ENCODE measurements around the gene SKOR1.

Gene SKOR1

DNA sequence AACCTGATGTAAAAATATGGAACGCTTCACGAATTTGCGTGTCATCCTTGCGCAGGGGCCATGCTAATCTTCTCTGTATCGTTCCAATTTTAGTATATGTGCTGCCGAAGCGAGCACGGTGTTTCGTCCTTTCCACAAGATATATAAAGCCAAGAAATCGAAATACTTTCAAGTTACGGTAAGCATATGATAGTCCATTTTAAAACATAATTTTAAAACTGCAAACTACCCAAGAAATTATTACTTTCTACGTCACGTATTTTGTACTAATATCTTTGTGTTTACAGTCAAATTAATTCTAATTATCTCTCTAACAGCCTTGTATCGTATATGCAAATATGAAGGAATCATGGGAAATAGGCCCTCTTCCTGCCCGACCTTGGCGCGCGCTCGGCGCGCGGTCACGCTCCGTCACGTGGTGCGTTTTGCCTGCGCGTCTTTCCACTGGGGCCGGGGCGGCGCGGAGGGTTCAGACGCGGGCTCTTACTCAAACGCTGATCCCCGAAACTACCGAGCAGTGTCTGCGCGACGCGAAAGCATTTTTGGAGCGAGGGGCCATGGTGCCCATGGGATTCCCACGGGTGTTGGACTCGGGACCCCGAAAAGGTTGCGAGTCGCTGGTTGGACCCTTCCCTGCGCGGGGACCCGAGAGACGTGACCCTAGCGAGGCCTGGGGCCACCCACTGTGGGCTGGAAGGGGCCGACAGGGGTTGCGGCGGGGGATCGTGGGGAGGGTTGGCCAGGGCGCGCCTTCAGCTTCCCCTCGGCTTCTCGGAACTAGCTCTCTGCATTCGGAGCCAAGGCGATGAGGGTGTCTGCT lies 14.8 kb downstream of the SKOR1 start, which contains the start of gene RNU6-1:
Gene RNU6-1, minus strand, starts transcription at position 117 of the 820 bp plus-strand sequence.
- in situ Hi-C loops (cut with HindIII; ENCODE audit: low pct_ligation_motif_present, low pct_unique_long_range_greater_than_20kb, low sequenced_read_pairs) = no loop called here
- DNase-seq = peak; percentile 89

DNA sequence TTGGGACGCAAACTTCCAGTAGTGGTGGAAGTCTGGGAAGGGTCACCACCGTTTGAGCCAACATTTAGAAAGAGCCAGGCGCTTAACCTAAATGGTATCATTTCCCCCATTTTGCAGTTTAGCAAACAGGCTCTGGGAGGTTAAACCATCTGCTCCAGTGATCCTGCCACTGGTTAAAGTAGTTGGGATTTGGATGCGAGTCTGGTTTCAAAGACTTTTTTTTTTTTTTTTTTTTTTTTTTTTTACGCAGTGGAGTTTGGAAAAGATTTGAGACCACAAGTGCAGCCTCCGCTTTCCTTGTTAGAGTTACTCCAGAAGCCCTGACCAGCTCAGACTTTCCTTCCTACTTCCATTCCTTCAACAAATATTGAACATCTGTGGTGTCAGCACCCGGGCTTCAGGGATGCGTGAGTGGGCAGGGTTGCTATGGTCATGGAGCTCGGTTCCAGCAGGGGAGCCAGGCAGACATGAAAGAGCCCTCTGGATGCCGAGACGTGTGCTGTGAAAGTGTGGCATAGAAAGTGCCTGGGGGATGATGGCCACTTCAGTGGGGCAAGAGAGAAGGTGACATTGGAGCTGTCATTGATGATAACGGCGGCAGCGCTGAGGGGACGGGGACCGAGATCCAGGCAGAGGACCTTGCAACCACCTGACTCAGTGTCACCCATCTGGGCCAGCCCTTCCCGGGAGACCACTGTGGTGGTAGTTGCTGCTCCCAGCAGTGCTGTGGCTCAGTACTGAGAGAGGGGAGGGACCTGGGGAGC lies 15.6 kb downstream of the SKOR1 start:
- in situ Hi-C loops (cut with HindIII; ENCODE audit: low pct_ligation_motif_present, low pct_unique_long_range_greater_than_20kb, low sequenced_read_pairs) = no loop called here
- DNase-seq = no peak

- in situ Hi-C loops (cut with HindIII; ENCODE audit: low pct_ligation_motif_present, low pct_unique_long_range_greater_than_20kb, low sequenced_read_pairs) = no loop called here
- DNase-seq = no peak
These were observed 16.1 kb downstream of the SKOR1 start for GRCh38 chr15:67841513-67841762.

DNA sequence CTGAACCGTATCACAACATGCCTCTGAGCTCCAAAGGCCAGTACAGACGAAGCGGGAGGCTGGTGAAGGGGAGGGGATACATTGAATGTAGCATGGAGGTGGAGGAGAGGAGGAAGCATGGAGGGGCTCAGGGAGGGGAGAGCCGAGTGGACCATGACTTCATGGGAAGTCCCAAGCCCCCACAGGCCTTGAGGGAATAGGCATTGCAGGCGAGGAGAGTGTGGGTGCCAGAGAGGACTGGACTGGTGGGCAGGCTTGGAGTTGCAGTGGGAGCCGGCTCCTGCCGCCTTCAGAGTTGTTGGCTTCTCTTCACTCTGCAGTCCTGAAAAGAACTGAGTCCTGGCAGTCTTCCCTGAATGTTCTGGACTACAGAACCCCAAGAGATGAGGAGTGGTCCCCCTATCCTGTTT lies 17.8 kb downstream of the SKOR1 start:
- DNase-seq = no peak
- in situ Hi-C loops (cut with HindIII; ENCODE audit: low pct_ligation_motif_present, low pct_unique_long_range_greater_than_20kb, low sequenced_read_pairs) = no loop called here

GRCh38 chr15:67843571-67844387 lies 18.5 kb downstream of the SKOR1 start:
- DNase-seq = no peak

GRCh38 chr15:67845974-67846373 lies 20.7 kb downstream of the SKOR1 start:
- DNase-seq = no peak
- in situ Hi-C loops (cut with HindIII; ENCODE audit: low pct_ligation_motif_present, low pct_unique_long_range_greater_than_20kb, low sequenced_read_pairs) = no loop called here

More at GRCh38 chr15:67843571-67844387, 18.5 kb downstream of the SKOR1 start:
- in situ Hi-C loops (cut with HindIII; ENCODE audit: low pct_ligation_motif_present, low pct_unique_long_range_greater_than_20kb, low sequenced_read_pairs) = no loop called here

DNA sequence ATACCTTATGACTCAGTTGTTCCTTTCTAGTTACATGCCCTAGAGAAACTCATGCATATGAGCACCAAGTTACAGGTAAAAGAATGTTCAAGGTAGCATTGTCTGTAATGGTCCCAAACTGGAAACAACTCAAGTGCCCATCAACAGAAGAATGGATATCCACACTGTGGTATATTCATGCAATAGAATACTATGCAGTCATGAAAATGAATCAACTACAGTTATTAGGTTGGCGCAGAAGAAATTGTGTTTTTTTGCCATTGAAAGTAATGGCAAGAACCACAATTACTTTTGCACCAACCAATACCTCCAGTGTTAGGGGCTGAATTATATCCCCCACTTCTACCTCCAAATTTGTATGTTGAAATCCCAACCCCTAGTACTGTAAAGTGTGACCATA lies 24.2 kb downstream of the SKOR1 start:
- DNase-seq = no peak
- in situ Hi-C loops (cut with HindIII; ENCODE audit: low pct_ligation_motif_present, low pct_unique_long_range_greater_than_20kb, low sequenced_read_pairs) = no loop called here

DNA sequence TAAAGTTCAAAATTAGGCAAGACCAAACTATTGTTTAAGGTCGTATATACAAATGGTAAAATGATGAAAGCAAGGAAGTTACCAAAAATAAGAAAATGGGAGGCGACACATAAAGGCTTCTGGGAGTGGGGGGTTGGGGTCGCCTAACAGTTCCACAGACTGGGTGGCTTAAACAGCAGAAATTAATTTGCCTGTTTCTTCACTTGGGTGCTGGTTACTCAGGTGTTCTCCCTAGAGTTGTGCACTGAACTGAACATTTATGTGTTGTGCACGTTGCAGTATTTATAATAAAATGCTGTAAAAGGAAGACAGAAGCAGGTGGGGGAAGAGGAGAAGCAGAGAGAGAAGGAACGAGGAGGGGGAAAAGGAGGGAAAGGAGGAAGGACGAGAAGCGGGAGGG lies 25.0 kb downstream of the SKOR1 start:
- DNase-seq = no peak
- in situ Hi-C loops (cut with HindIII; ENCODE audit: low pct_ligation_motif_present, low pct_unique_long_range_greater_than_20kb, low sequenced_read_pairs) = no loop called here

GRCh38 chr15:67850994-67851571 lies 25.8 kb downstream of the SKOR1 start:
- no peak for DNase-seq
- in situ Hi-C loops (cut with HindIII; ENCODE audit: low pct_ligation_motif_present, low pct_unique_long_range_greater_than_20kb, low sequenced_read_pairs) = no loop called here

- in situ Hi-C loops (cut with HindIII; ENCODE audit: low pct_ligation_motif_present, low pct_unique_long_range_greater_than_20kb, low sequenced_read_pairs) = no loop called here
- no peak for DNase-seq
These were observed 27.1 kb downstream of the SKOR1 start for GRCh38 chr15:67852418-67852817.

GRCh38 chr15:67853454-67853853 lies 28.1 kb downstream of the SKOR1 start:
- in situ Hi-C loops (cut with HindIII; ENCODE audit: low pct_ligation_motif_present, low pct_unique_long_range_greater_than_20kb, low sequenced_read_pairs) = no loop called here
- DNase-seq = no peak

DNA sequence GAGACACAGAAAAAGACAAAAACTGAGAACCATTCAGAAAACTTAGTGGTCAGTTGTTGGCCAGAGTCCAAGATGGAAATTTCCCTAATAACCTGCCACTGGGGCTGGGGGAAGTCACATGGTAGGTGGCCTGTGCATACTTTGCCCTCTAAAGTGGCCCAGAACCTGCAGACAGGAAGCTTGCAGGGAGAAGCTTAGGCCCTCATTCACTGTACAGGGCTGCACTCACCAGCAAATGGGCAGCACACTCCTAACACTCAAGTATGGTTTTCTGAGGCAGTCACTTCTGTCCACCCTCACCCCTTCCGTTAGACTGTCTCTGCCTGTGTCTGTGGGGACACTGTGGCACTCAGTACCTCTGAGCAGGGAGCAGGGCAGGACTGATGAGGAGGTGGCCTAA lies 29.0 kb downstream of the SKOR1 start:
- in situ Hi-C loops (cut with HindIII; ENCODE audit: low pct_ligation_motif_present, low pct_unique_long_range_greater_than_20kb, low sequenced_read_pairs) = no loop called here
- DNase-seq = no peak

DNA sequence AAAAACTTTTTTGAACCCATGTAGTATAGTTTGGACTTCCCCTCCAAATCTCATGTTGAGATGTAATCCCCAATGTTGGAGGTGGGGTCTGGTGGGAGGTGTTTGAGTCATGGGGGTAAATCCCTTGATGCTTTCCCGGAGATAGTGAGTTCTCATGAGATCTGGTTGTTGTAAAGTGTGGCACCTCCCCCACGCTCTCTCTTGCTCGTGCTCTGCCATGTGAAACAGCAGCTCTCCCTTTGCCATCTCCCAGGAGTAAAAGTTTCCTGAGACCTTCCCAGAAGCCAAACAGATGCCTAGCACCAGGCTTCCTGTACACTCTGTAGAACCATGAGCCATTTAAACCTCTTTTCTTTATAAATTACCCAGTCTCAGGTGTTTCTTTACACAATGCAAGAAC lies 30.5 kb downstream of the SKOR1 start:
- in situ Hi-C loops (cut with HindIII; ENCODE audit: low pct_ligation_motif_present, low pct_unique_long_range_greater_than_20kb, low sequenced_read_pairs) = no loop called here
- no peak for DNase-seq

DNA sequence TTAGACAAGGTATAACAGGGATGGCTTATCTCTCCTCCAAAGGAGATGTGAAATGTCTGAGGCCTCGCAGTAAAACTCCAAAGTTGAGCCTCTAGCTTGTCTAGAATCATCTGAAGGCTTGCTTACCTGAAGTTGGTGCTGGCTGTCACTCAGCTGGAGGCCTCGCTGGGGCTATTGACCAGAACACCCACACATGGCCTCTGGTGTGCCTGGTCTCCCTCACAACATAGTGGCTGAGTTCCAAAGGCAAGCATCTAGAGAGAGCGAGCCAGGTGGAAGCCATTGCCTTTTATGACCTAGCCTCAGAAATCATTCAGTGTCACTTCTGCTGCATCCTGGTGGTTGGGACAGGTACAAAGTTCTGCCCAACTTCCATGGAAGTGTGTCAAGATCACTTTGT lies 31.9 kb downstream of the SKOR1 start:
- no peak for DNase-seq
- in situ Hi-C loops (cut with HindIII; ENCODE audit: low pct_ligation_motif_present, low pct_unique_long_range_greater_than_20kb, low sequenced_read_pairs) = no loop called here

DNA sequence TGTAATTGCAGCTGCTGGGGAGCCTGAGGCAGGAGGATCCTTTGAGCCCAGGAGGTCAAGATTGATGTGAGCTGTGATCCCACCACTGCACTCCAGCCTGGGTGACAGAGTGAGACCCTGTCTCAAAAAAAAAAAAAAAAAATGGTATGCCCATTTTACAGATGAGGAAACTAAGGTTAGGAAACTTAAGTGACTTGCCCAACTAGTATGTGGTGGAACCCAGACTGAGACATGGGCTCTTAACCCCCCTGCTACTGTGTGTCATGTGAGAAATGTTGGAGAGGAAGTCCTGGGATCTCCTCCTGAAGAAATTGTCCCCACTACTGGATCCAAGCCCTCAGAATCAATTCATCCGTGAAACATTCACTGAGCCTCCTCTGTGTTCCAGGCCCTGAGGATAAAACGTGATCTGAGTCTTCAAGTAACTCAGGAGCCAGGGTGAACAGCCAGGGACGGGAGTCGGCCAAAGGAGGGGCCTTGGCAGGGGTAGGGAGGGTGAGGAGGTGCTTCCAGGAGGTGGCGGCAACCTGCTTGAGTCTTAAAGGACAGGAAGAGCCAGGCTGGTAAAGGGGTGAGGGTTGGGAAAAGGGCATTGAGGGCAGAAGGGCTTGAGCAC lies 34.1 kb downstream of the SKOR1 start:
- in situ Hi-C loops (cut with HindIII; ENCODE audit: low pct_ligation_motif_present, low pct_unique_long_range_greater_than_20kb, low sequenced_read_pairs) = no loop called here
- no peak for DNase-seq

DNA sequence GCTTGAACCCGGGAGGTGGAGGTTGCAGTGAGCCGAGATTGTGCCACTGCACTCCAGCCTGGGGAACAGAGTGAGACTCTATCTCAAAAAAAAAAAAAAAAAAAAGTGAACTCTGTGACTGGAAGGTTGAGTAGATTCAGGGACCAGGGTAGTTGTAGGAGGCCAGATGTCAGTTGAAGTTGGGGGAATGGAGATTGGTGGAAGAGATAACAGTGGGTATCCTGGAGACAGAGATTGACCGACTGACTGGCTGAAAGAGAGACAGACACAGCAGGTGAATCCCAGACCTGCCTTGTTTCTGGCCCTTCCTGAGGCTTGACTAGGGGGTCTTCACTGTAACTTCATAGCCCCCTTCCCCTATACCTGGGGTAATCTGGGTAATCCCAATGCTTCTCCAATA lies 36.7 kb downstream of the SKOR1 start:
- in situ Hi-C loops (cut with HindIII; ENCODE audit: low pct_ligation_motif_present, low pct_unique_long_range_greater_than_20kb, low sequenced_read_pairs) = no loop called here

DNA sequence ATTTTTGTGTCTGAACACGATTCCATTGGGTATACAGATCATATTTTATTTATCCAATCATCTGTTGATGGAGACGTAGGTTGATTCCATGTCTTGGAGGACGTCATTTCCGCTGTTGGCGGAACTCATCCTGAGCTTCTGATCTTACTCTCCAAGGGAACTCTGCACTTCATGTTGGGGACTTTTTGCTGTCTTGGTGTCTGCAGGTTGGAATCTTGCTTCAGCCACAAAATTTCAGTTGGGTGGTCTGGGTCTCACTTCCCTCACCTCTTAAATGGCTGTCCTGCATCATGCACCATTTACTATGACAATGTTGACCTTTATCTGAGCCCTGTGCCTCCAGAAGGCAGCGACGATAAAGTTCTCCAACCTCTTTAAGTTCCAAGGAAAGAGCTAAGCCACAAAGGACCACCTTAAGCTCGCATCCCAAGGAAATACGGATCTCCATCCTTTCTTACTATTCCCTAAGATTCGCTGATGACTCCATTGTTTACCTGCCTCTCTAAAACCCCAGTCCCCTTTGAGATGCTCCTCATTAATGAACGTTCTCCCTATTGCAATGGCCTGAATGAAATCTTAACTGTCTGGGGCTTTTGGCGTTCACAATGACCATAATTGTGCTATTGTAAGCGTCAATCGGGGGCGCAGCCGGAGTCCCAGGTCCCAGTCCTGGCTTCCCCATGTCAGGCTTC lies 37.6 kb downstream of the SKOR1 start:
- in situ Hi-C loops (cut with HindIII; ENCODE audit: low pct_ligation_motif_present, low pct_unique_long_range_greater_than_20kb, low sequenced_read_pairs) = no loop called here
- DNase-seq = no peak

More for the DNA sequence above, 36.7 kb downstream of the SKOR1 start:
- no peak for DNase-seq

DNA sequence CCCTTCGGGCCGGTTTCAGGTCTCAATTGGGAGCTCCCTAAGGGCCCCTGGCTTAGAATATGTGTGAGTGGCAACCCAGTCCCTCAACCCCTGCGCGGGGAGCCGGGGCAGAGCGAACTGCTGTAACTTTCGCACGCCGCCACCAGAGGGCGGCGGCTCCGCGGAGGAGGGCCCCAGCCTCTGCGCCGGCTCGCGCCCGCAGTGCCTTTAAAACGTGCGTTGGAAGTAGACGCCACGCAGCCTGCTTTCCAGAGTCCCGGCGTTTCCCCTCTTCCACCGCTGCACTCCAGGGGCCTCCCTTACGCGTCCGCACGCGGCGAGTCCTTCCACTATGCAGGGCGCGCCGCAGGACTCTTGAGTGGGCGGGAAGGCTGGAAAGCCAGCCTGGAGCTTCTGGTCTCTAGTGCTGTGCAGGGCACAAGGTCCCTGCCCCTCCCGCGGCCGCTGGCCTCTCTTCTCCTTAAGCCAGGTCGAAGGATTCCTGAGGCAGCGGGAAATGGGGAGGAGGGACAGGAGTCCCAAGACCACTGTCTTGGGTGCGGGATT lies 38.2 kb downstream of the SKOR1 start:
- in situ Hi-C loops (cut with HindIII; ENCODE audit: low pct_ligation_motif_present, low pct_unique_long_range_greater_than_20kb, low sequenced_read_pairs) = no loop called here

More for the DNA sequence above, 38.2 kb downstream of the SKOR1 start:
- DNase-seq = peak; percentile 64

Data from ACHN (cell line).